Neural cell (in vitro differentiated cells): ENCODE results near the gene NFIX. TPM values are rescaled to one million over a fixed set of nuclear protein-coding genes. Genes with fewer than 3 reads are reported as not detected.

Experiments used
- H2AFZ ChIP-seq: fragments of 200-600, 300-800 bp; sonication (generic), shearing (Covaris generic); 2 replicates; pipeline ENCODE4 v1.6.0; 2014; ENCODE audit warnings: low read depth, mild to moderate bottlenecking, antibody characterized with exemption, low read length, moderate library complexity
- H3F3A ChIP-seq: fragments of 200-600 bp; shearing (Covaris generic); 2 replicates; pipeline ENCODE4 v1.6.1; 2016; ENCODE audit warnings: mild to moderate bottlenecking, moderate library complexity, mixed read lengths, antibody characterized with exemption, low read length; ENCODE audit not compliant: insufficient read depth, poor library complexity, severe bottlenecking
- H3K27ac ChIP-seq: fragments of 200-600, 300-800 bp; sonication (generic), shearing (Covaris generic); 2 replicates; pipeline ENCODE4 v1.5.1; 2014; ENCODE audit warnings: mild to moderate bottlenecking, low read length, moderate library complexity
- H3K27me3 ChIP-seq: fragments of 300-800, 200-600 bp; sonication (generic), shearing (Covaris generic); 2 replicates; pipeline ENCODE4 v1.6.0; 2014; ENCODE audit warnings: mild to moderate bottlenecking, low read depth, low read length, moderate library complexity; ENCODE audit not compliant: insufficient read depth
- H3K36me3 ChIP-seq: fragments of 300-800, 200-600 bp; sonication (generic), shearing (Covaris generic); 2 replicates; pipeline ENCODE4 v1.5.1; 2014; ENCODE audit warnings: mild to moderate bottlenecking, antibody characterized with exemption, low read length, moderate library complexity; ENCODE audit not compliant: insufficient read depth
- H3K4me2 ChIP-seq: fragments of 300-800, 200-600 bp; sonication (generic), shearing (Covaris generic); 2 replicates; pipeline ENCODE4 v1.6.0; 2014; ENCODE audit warnings: mild to moderate bottlenecking, low read length
- H3K4me3 ChIP-seq: fragments of 300-800, 200-600 bp; sonication (generic), shearing (Covaris generic); 2 replicates; pipeline ENCODE4 v1.5.1; 2014; ENCODE audit warnings: mild to moderate bottlenecking, low read length, moderate library complexity
- H3K79me2 ChIP-seq: fragments of 200-600 bp; shearing (Covaris generic); replicated peaks from 2 replicates; pipeline ENCODE4 v1.6.0; 2014; ENCODE audit warnings: mild to moderate bottlenecking, low read length, moderate library complexity; ENCODE audit not compliant: insufficient read depth
- H3K9ac ChIP-seq: fragments of 300-800, 200-600 bp; sonication (generic), shearing (Covaris generic); 2 replicates; pipeline ENCODE4 v1.6.1; 2016; ENCODE audit warnings: mild to moderate bottlenecking, low read length, mixed read lengths
- H3K9me2 ChIP-seq: fragments of 200-600 bp; shearing (Covaris generic); 2 replicates; pipeline ENCODE4 v1.6.1; 2016; ENCODE audit warnings: mild to moderate bottlenecking, low read length, mixed read lengths; ENCODE audit not compliant: insufficient read depth
- H3K9me3 ChIP-seq: fragments of 200-600, 300-800 bp; sonication (generic), shearing (Covaris generic); 2 replicates; pipeline ENCODE4 v1.6.1; 2016; ENCODE audit warnings: mild to moderate bottlenecking, mixed run types, low read length, moderate library complexity, mixed read lengths
- H4K20me1 ChIP-seq: fragments of 200-600 bp; shearing (Covaris generic); 2 replicates; pipeline ENCODE4 v1.6.1; 2016; ENCODE audit warnings: mild to moderate bottlenecking, mixed run types; ENCODE audit not compliant: insufficient read depth
- CTCF ChIP-seq: fragments of 450-650 bp; IDR thresholded peaks from 2 replicates; pipeline ENCODE4 v1.5.1; 2014; ENCODE audit warnings: antibody characterized with exemption, mild to moderate bottlenecking, moderate library complexity; ENCODE audit not compliant: poor library complexity, severe bottlenecking
- EP300 ChIP-seq: fragments of 450-650 bp; conservative IDR thresholded peaks from 2 replicates; pipeline ENCODE4 v1.6.1; 2014; ENCODE audit warnings: antibody characterized with exemption, mild to moderate bottlenecking, moderate library complexity; ENCODE audit not compliant: poor library complexity, severe bottlenecking
- EZH2 ChIP-seq: fragments of 200-600, 300-800 bp; shearing (Covaris generic), sonication (generic); IDR thresholded peaks from 2 replicates; pipeline ENCODE4 v1.6.1; 2014; ENCODE audit warnings: antibody characterized with exemption, low read length, borderline replicate concordance, mild to moderate bottlenecking; ENCODE audit not compliant: insufficient read depth, poor library complexity, severe bottlenecking
- MXI1 ChIP-seq: fragments of 450-650 bp; conservative IDR thresholded peaks from 2 replicates; pipeline ENCODE4 v1.6.1; 2014; ENCODE audit warnings: antibody characterized with exemption, mild to moderate bottlenecking; ENCODE audit not compliant: poor library complexity, severe bottlenecking
- POLR2AphosphoS5 ChIP-seq: IDR thresholded peaks from 2 replicates; pipeline ENCODE4 v1.6.1; 2012
- RAD21 ChIP-seq: fragments of 450-650 bp; conservative IDR thresholded peaks from 2 replicates; pipeline ENCODE4 v1.6.1; 2014; ENCODE audit warnings: antibody characterized with exemption, mild to moderate bottlenecking, moderate library complexity
- REST ChIP-seq: IDR thresholded peaks from 2 replicates; pipeline ENCODE4 v1.6.1; 2012; ENCODE audit warnings: borderline replicate concordance
- SMC3 ChIP-seq: fragments of 450-650 bp; conservative IDR thresholded peaks from 2 replicates; pipeline ENCODE4 v1.6.1; 2014; ENCODE audit warnings: antibody characterized with exemption, mild to moderate bottlenecking, moderate library complexity; ENCODE audit not compliant: poor library complexity
- TAF1 ChIP-seq: IDR thresholded peaks from 2 replicates; pipeline ENCODE4 v1.6.1; 2012; ENCODE audit warnings: low read depth
- polyA plus RNA-seq: library from polyadenylated mRNA; depleted of rRNA; stranded (reverse); fragments of >200 nt; gene quantifications from 2 replicates; pipeline ENCODE4 v1.2.3, GENCODE V29; 2014

Gene NFIX
- polyA plus RNA-seq, 1 donor from 2014 or later = not detected

DNA sequence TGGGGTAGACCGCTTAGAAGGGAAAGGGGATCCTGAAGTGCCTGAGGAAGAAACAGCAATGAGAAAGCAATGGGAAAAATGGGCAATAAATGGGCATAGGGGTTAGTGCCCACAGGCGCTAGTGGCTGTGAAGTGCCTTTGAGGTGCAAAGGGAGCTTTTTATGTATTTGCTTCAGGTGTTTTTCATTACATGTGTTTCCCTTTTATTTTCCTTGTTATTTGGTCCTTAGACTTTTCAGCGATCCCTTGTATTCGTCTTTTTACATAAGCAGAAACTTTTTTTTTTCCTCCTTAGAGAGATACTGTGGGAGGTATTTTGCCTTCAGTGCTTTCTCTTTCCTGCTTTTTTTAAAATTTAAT, 19.6 kb downstream of the NFIX start:
- Histone ChIP-seq H3K27ac (no peak overlapping the region), H4K20me1 (no peaks in the 10 kb centered on the region)

GRCh38 chr19:13015361-13016223, 20.3 kb downstream of the NFIX start:
- no peaks in the 10 kb centered on the region for H3K36me3 ChIP-seq
- no peaks in the 10 kb centered on the region for H3F3A ChIP-seq
- H2AFZ ChIP-seq = no peak overlapping the region
- H3K27ac ChIP-seq = no peak overlapping the region
- no peaks in the 10 kb centered on the region for H3K79me2 ChIP-seq
- peaks cover 100% of the 10 kb centered on the region for H3K27me3 ChIP-seq
- no peak for TF ChIP-seq SMC3
- no peak for TF ChIP-seq POLR2AphosphoS5
- no peak for TF ChIP-seq EP300
- TF ChIP-seq MXI1 = no peak
- TF ChIP-seq EZH2 = no peak
- no peak for TF ChIP-seq REST
- no peak for TF ChIP-seq RAD21
- TF ChIP-seq CTCF = no peak
- TF ChIP-seq TAF1 = no peak
- no peak overlapping the region for H3K9ac ChIP-seq
- no peaks in the 10 kb centered on the region for H3K9me2 ChIP-seq
- H4K20me1 ChIP-seq = no peaks in the 10 kb centered on the region
- no peak overlapping the region for H3K4me3 ChIP-seq
- no peaks in the 10 kb centered on the region for H3K9me3 ChIP-seq
- H3K4me2 ChIP-seq = no peak overlapping the region

More for the DNA sequence above, 19.6 kb downstream of the NFIX start:
- Histone ChIP-seq H3K79me2 (no peaks in the 10 kb centered on the region), H3F3A (no peaks in the 10 kb centered on the region), H3K9me2 (no peaks in the 10 kb centered on the region), H3K4me2 (no peak overlapping the region), H3K27me3 (peaks cover 100% of the 10 kb centered on the region), H3K4me3 (no peak overlapping the region), H3K36me3 (no peaks in the 10 kb centered on the region), H3K9me3 (no peaks in the 10 kb centered on the region), H3K9ac (no peak overlapping the region), H2AFZ (no peak overlapping the region)
- no peak for TF ChIP-seq CTCF
